Jurkat, Clone E6-1 (cell line): Measurements from ENCODE around the gene NOX4.
A peak's percentile ranks its signal among the peaks of the same experiment; 100 is the strongest.
"Not testable (repeated sequence)": the region's sequence is repeated elsewhere in the genome, so short reads cannot be mapped to it uniquely, and the experiment has no call there.

Experiments used
- DNase-seq: peaks from one replicate; pipeline ENCODE4 v3.0.0-alpha.2; 2011; ENCODE audit warnings: low read depth, low spot score
- H3K4me3 ChIP-seq: 2 replicates; pipeline ENCODE4 v1.5.1; 2011; ENCODE audit warnings: mild to moderate bottlenecking, low read length, control low read depth, moderate library complexity

Gene NOX4

GRCh38 chr11:89333704-89334103 is 157.5 kb downstream of the NOX4 start:
- DNase-seq, H3K4me3 ChIP-seq: not testable (repeated sequence)

GRCh38 chr11:89331940-89332339 is 159.2 kb downstream of the NOX4 start:
- not testable (repeated sequence) for DNase-seq, H3K4me3 ChIP-seq

GRCh38 chr11:89327885-89328284 is 163.3 kb downstream of the NOX4 start:
- no peak overlapping the region for H3K4me3 ChIP-seq
- DNase-seq, result no peak

GRCh38 chr11:89321401-89321800 is 169.8 kb downstream of the NOX4 start:
- no peak overlapping the region for H3K4me3 ChIP-seq
- no peak for DNase-seq

- DNase-seq, H3K4me3 ChIP-seq: not testable (repeated sequence)
These were observed 180.6 kb downstream of the NOX4 start for GRCh38 chr11:89310607-89311006.

- not testable (repeated sequence) for H3K4me3 ChIP-seq, DNase-seq
These were observed 181.7 kb downstream of the NOX4 start for GRCh38 chr11:89309321-89309985.

GRCh38 chr11:89308272-89308671 is 182.9 kb downstream of the NOX4 start:
- not testable (repeated sequence) for H3K4me3 ChIP-seq, DNase-seq

GRCh38 chr11:89303029-89303428 is 188.1 kb downstream of the NOX4 start:
- not testable (repeated sequence) for H3K4me3 ChIP-seq, DNase-seq

GRCh38 chr11:89295023-89295422 is 196.2 kb downstream of the NOX4 start:
- DNase-seq, H3K4me3 ChIP-seq: not testable (repeated sequence)

- no peak for DNase-seq
These were observed 197.1 kb downstream of the NOX4 start for GRCh38 chr11:89293965-89294679.

GRCh38 chr11:89288004-89288403 is 203.2 kb downstream of the NOX4 start:
- DNase-seq, H3K4me3 ChIP-seq: not testable (repeated sequence)

More at GRCh38 chr11:89293965-89294679, 197.1 kb downstream of the NOX4 start:
- H3K4me3 ChIP-seq, result no peak overlapping the region

GRCh38 chr11:89286601-89287000 is 204.6 kb downstream of the NOX4 start:
- not testable (repeated sequence) for H3K4me3 ChIP-seq
- peak; percentile 10 for DNase-seq

- H3K4me3 ChIP-seq, DNase-seq: not testable (repeated sequence)
These were observed 210.0 kb downstream of the NOX4 start for GRCh38 chr11:89281032-89281677.

- no peak for DNase-seq
- H3K4me3 ChIP-seq, result no peak overlapping the region
These were observed 212.0 kb downstream of the NOX4 start for GRCh38 chr11:89279176-89279575.

GRCh38 chr11:89275966-89276365 is 215.2 kb downstream of the NOX4 start:
- DNase-seq, result no peak

More at GRCh38 chr11:89275966-89276365, 215.2 kb downstream of the NOX4 start:
- no peak overlapping the region for H3K4me3 ChIP-seq
